Mesendoderm (in vitro differentiated cells): ENCODE results near the gene SAYSD1.

Experiments used
- DNase-seq: peaks from one replicate; pipeline ENCODE4 v3.0.0; 2013
- H2AK5ac ChIP-seq: 2 replicates; pipeline ENCODE4 v1.6.1; 2013; ENCODE audit warnings: low read length, inconsistent platforms
- H2BK120ac ChIP-seq: 2 replicates; pipeline ENCODE4 v1.6.1; 2013; ENCODE audit warnings: low read depth, mild to moderate bottlenecking, low read length, moderate library complexity, mixed read lengths
- H2BK15ac ChIP-seq: replicated peaks from 2 replicates; pipeline ENCODE4 v1.6.1; 2013; ENCODE audit warnings: low read depth, mild to moderate bottlenecking, moderate library complexity
- H2BK5ac ChIP-seq: 2 replicates; pipeline ENCODE4 v1.6.1; 2013; ENCODE audit warnings: low read length, inconsistent platforms
- H3K18ac ChIP-seq: 2 replicates; pipeline ENCODE4 v1.6.1; 2013; ENCODE audit warnings: mild to moderate bottlenecking, low read length, mixed read lengths
- H3K23ac ChIP-seq: one replicate; pipeline ENCODE4 v1.6.1; 2013; ENCODE audit warnings: low read length
- H3K27ac ChIP-seq: 2 replicates; pipeline ENCODE4 v1.5.1; 2013; ENCODE audit warnings: low read depth, mild to moderate bottlenecking, inconsistent platforms, low read length, moderate library complexity
- H3K27me3 ChIP-seq: 2 replicates; pipeline ENCODE4 v1.6.1; 2013; ENCODE audit warnings: low read length, control low read depth, mild to moderate bottlenecking, inconsistent platforms; ENCODE audit not compliant: insufficient read depth, poor library complexity
- H3K36me3 ChIP-seq: 2 replicates; pipeline ENCODE4 v1.6.1; 2013; ENCODE audit warnings: low read length, inconsistent platforms; ENCODE audit not compliant: control insufficient read depth, insufficient read depth
- H3K4ac ChIP-seq: one replicate; pipeline ENCODE4 v1.6.1; 2013; ENCODE audit warnings: low read depth, mild to moderate bottlenecking, low read length, moderate library complexity
- H3K4me1 ChIP-seq: 2 replicates; pipeline ENCODE4 v1.6.1; 2013; ENCODE audit warnings: low read depth, low read length, inconsistent platforms; ENCODE audit not compliant: control insufficient read depth
- H3K4me2 ChIP-seq: 2 replicates; pipeline ENCODE4 v1.6.1; 2013; ENCODE audit warnings: low read length
- H3K4me3 ChIP-seq: 2 replicates; pipeline ENCODE4 v1.5.1; 2013; ENCODE audit warnings: mild to moderate bottlenecking, low read length
- H3K56ac ChIP-seq: one replicate; pipeline ENCODE4 v1.6.1; 2013; ENCODE audit warnings: low read length
- H3K79me1 ChIP-seq: 2 replicates; pipeline ENCODE4 v1.6.1; 2013; ENCODE audit warnings: low read length, inconsistent platforms
- H3K79me2 ChIP-seq: 2 replicates; pipeline ENCODE4 v1.6.1; 2013; ENCODE audit warnings: mild to moderate bottlenecking, low read length; ENCODE audit not compliant: control insufficient read depth, insufficient read depth
- H3K9ac ChIP-seq: 2 replicates; pipeline ENCODE4 v1.6.1; 2013; ENCODE audit warnings: low read length, inconsistent platforms
- H4K5ac ChIP-seq: one replicate; pipeline ENCODE4 v1.6.1; 2013; ENCODE audit warnings: low read length
- H4K8ac ChIP-seq: one replicate; pipeline ENCODE4 v1.6.1; 2013; ENCODE audit warnings: low read depth, mild to moderate bottlenecking, control low read depth, low read length, moderate library complexity
- whole genome bisulfite sequencing: extraction: QIAGEN DNeasy Blood & Tissue Kit; methylation state at CpG from one replicate; pipeline ENCODE4 v1.1.7; 2013; ENCODE audit warnings: low lambda C conversion rate, missing lambda C conversion rate; ENCODE audit not compliant: insufficient coverage; ENCODE audit errors: extremely low coverage; 5-methylcytosine and 5-hydroxymethylcytosine counted together

The SAYSD1 gene

DNA sequence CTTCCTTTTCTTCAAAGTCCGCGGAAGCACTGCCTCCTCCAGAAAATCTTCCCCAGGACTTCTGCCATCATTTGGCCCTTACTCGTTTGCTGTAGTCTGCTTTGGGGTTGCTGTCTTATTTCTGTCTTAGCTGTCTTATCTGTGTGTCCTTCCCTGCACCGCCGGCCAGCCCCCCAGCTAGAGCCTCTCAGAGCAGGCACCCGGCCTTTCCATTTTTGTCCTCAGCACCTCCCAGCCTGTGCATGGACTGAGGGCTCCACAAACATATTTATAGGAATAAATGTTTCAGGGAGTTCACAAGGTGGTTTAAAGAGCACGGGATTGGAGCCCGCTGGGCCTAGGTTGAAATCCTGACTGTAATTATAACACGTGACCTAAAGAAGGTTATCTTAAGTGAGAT, 58.3 kb downstream of the SAYSD1 start:
- Histone ChIP-seq H4K5ac (no peak overlapping the region), H2BK120ac (no peak overlapping the region), H3K4me3 (no peak overlapping the region), H3K9ac (no peak overlapping the region), H2AK5ac (no peak overlapping the region), H3K4me2 (no peak overlapping the region), H3K4ac (no peak overlapping the region), H3K79me1 (no peaks in the 10 kb centered on the region), H4K8ac (no peak overlapping the region), H3K18ac (no peak overlapping the region), H3K4me1 (no peaks in the 10 kb centered on the region), H2BK15ac (no peak overlapping the region), H3K56ac (no peak overlapping the region), H3K79me2 (no peaks in the 10 kb centered on the region), H3K36me3 (no peaks in the 10 kb centered on the region), H3K27ac (no peak overlapping the region), H3K27me3 (no peaks in the 10 kb centered on the region), H3K23ac (no peak overlapping the region), H2BK5ac (no peak overlapping the region)
- DNase-seq, result no peak
- WGBS, result no CpG with 5 or more reads among the region's 9 CpGs

DNA sequence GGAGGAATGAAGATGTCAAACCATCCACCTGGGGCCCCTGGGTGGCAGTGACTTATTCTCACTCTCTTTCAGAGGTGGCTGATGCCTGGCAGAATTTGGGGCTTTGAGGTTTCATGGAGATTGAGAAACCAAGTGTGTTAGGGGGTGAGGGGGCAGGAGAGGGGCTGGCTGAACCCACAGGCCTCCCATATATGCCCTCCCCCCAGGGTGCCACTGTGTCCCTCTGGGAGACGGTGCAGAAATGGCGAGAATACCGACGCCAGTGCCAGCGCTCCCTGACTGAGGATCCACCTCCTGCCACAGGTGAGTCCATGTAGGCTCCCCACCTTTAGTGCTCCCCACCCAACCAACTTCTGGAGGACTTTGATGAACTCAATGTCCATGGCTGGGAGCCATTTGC, 58.8 kb downstream of the SAYSD1 start:
- no peak overlapping the region for H2BK15ac ChIP-seq
- no peaks in the 10 kb centered on the region for H3K4me1 ChIP-seq
- no peak overlapping the region for H3K4ac ChIP-seq
- no peak overlapping the region for H2BK5ac ChIP-seq
- no peak overlapping the region for H3K18ac ChIP-seq
- DNase-seq, result no peak
- H3K9ac ChIP-seq, result no peak overlapping the region
- no peak overlapping the region for H3K4me3 ChIP-seq
- H4K5ac ChIP-seq, result no peak overlapping the region
- WGBS, result no CpG with 5 or more reads among the region's 5 CpGs
- no peaks in the 10 kb centered on the region for H3K27me3 ChIP-seq
- no peak overlapping the region for H2BK120ac ChIP-seq
- H4K8ac ChIP-seq, result no peak overlapping the region
- no peak overlapping the region for H3K27ac ChIP-seq
- H3K4me2 ChIP-seq, result no peak overlapping the region
- H2AK5ac ChIP-seq, result no peak overlapping the region
- H3K56ac ChIP-seq, result no peak overlapping the region
- no peaks in the 10 kb centered on the region for H3K36me3 ChIP-seq
- H3K23ac ChIP-seq, result no peak overlapping the region
- no peaks in the 10 kb centered on the region for H3K79me2 ChIP-seq
- H3K79me1 ChIP-seq, result no peaks in the 10 kb centered on the region

DNA sequence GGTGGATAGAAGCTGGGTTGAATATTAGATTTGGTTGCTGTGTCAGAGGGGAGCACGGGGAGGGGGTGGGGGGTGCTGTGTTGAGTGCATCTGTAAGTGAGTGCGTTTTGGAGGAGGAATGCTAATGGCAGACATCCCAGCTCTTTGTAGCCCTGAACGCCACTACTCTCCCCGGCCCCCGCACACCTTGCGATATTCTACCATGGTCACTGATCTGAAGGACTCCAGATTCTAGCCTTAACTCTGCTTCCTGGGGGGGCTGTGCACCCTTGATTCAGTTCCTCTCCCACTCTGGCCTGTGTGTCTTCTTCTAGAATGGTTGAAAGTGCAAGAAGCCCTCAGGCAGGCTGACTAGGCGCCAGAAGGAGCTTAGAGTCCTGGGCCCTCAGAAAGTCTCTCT, 59.3 kb downstream of the SAYSD1 start:
- H3K9ac ChIP-seq, result no peak overlapping the region
- H3K4ac ChIP-seq, result no peak overlapping the region
- no peak overlapping the region for H2BK120ac ChIP-seq
- H2BK5ac ChIP-seq, result no peak overlapping the region
- no CpG with 5 or more reads among the region's 7 CpGs for WGBS
- H2BK15ac ChIP-seq, result no peak overlapping the region
- H3K27ac ChIP-seq, result no peak overlapping the region
- H4K8ac ChIP-seq, result no peak overlapping the region
- no peak overlapping the region for H2AK5ac ChIP-seq
- H3K23ac ChIP-seq, result no peak overlapping the region
- no peaks in the 10 kb centered on the region for H3K79me1 ChIP-seq
- no peak overlapping the region for H3K56ac ChIP-seq
- H3K27me3 ChIP-seq, result no peaks in the 10 kb centered on the region
- H3K4me1 ChIP-seq, result no peaks in the 10 kb centered on the region
- no peak overlapping the region for H4K5ac ChIP-seq
- no peak overlapping the region for H3K4me3 ChIP-seq
- no peak overlapping the region for H3K4me2 ChIP-seq
- H3K79me2 ChIP-seq, result no peaks in the 10 kb centered on the region
- no peak overlapping the region for H3K18ac ChIP-seq
- H3K36me3 ChIP-seq, result no peaks in the 10 kb centered on the region
- DNase-seq, result no peak

DNA sequence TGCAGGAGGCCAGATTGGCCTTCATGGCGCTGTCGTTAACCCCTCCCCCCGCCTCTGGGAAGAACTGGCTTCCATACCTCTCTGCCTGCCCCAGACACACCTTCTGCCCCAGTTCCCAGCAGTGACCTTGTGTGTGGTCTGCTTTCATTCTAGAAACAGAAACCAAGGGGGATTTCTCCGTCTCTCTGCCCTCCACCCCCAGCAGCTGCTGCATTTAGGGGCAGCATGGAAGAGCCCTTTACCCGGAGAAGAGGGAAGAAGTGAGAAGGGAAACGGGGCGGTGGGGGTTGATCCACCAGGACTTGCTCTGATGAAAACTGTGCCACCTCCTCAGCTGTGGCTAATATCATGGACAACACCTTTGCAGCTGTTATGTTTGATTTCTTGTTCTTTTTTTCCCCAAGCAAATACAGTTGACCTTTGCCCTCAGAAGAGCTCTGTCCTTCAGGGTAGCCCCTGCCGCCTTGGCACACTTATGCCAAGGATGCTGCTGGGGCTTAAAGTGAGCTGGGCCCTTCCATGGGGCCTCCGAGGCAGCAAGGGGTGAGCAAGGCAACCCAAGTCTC, 60.3 kb downstream of the SAYSD1 start:
- no CpG with 5 or more reads among the region's 9 CpGs for WGBS
- H3K27me3 ChIP-seq, result no peaks in the 10 kb centered on the region
- no peaks in the 10 kb centered on the region for H3K79me1 ChIP-seq
- no peak overlapping the region for H3K4ac ChIP-seq
- H3K9ac ChIP-seq, result no peak overlapping the region
- H2BK15ac ChIP-seq, result no peak overlapping the region
- H3K18ac ChIP-seq, result no peak overlapping the region
- no peak overlapping the region for H2BK120ac ChIP-seq
- H3K79me2 ChIP-seq, result no peaks in the 10 kb centered on the region
- no peak overlapping the region for H3K56ac ChIP-seq
- no peak overlapping the region for H3K4me3 ChIP-seq
- no peak overlapping the region for H3K27ac ChIP-seq
- DNase-seq, result no peak
- H3K36me3 ChIP-seq, result no peaks in the 10 kb centered on the region
- no peak overlapping the region for H2BK5ac ChIP-seq
- no peak overlapping the region for H3K23ac ChIP-seq
- no peak overlapping the region for H4K8ac ChIP-seq
- H3K4me1 ChIP-seq, result no peaks in the 10 kb centered on the region
- no peak overlapping the region for H3K4me2 ChIP-seq
- no peak overlapping the region for H2AK5ac ChIP-seq
- no peak overlapping the region for H4K5ac ChIP-seq
